Measurements from ENCODE around the gene ABCB8.

Gene ABCB8

GRCh38 chr7:150997817-150998216 is 30.4 kb upstream of the ABCB8 start:
- Histone ChIP-seq H3F3A (ENCODE audit: low read depth) (no peaks in the 10 kb centered on the region; the same call in 1 of the 2 replicates), H3K9me3 (ENCODE audit: insufficient read depth, low read depth, low read length) (no peaks in the 10 kb centered on the region), H3K9me2 (replicated peaks; ENCODE audit: low read depth, low read length) (no peaks in the 10 kb centered on the region), H3K79me2 (ENCODE audit: insufficient read depth, low read length) (no peaks in the 10 kb centered on the region), H3K27me3 (ENCODE audit: insufficient read depth, low read length, poor library complexity, severe bottlenecking) (no peaks in the 10 kb centered on the region), H3K4me3 (ENCODE audit: low read length, poor library complexity, severe bottlenecking) (no peak overlapping the region), H4K20me1 (ENCODE audit: insufficient read depth, low read length, poor library complexity, severe bottlenecking) (no peaks in the 10 kb centered on the region), H3K9ac (ENCODE audit: low read depth, low read length, poor library complexity, severe bottlenecking) (no peak overlapping the region), H3K36me3 (ENCODE audit: insufficient read depth, low read length) (no peaks in the 10 kb centered on the region), H2AFZ (ENCODE audit: low read length) (no peak overlapping the region), H3K4me2 (ENCODE audit: low read depth, low read length, poor library complexity, severe bottlenecking) (no peak overlapping the region), H3K4me1 (ENCODE audit: insufficient read depth, low read length, poor library complexity, severe bottlenecking) (peaks cover 17% of the 10 kb centered on the region)
- no peak for TF ChIP-seq CTCF (conservative IDR thresholded peaks at IDR 0.05; ENCODE audit: low read length)
- TF ChIP-seq EZH2phosphoT487 (IDR thresholded peaks at IDR 0.05; ENCODE audit: borderline replicate concordance): no peak

- Histone ChIP-seq H3K4me2 (ENCODE audit: low read depth, low read length, poor library complexity, severe bottlenecking) (no peak overlapping the region), H4K20me1 (ENCODE audit: insufficient read depth, low read length, poor library complexity, severe bottlenecking) (no peaks in the 10 kb centered on the region), H3K9me2 (replicated peaks; ENCODE audit: low read depth, low read length) (no peaks in the 10 kb centered on the region), H3K79me2 (ENCODE audit: insufficient read depth, low read length) (no peaks in the 10 kb centered on the region), H3K27me3 (ENCODE audit: insufficient read depth, low read length, poor library complexity, severe bottlenecking) (no peaks in the 10 kb centered on the region), H3K36me3 (ENCODE audit: insufficient read depth, low read length) (no peaks in the 10 kb centered on the region), H3K4me3 (ENCODE audit: low read length, poor library complexity, severe bottlenecking) (no peak overlapping the region), H2AFZ (ENCODE audit: low read length) (no peak overlapping the region), H3F3A (ENCODE audit: low read depth) (no peaks in the 10 kb centered on the region; the same call in 1 of the 2 replicates), H3K4me1 (ENCODE audit: insufficient read depth, low read length, poor library complexity, severe bottlenecking) (peaks cover 17% of the 10 kb centered on the region), H3K9ac (ENCODE audit: low read depth, low read length, poor library complexity, severe bottlenecking) (no peak overlapping the region), H3K9me3 (ENCODE audit: insufficient read depth, low read depth, low read length) (no peaks in the 10 kb centered on the region)
- TF ChIP-seq CTCF (conservative IDR thresholded peaks at IDR 0.05; ENCODE audit: low read length) (no peak), EZH2phosphoT487 (IDR thresholded peaks at IDR 0.05; ENCODE audit: borderline replicate concordance) (no peak)
Observed at GRCh38 chr7:150998341-150998740, 29.9 kb upstream of the ABCB8 start.

GRCh38 chr7:150999001-150999400 is 29.2 kb upstream of the ABCB8 start:
- Histone ChIP-seq H3K36me3 (ENCODE audit: insufficient read depth, low read length) (no peaks in the 10 kb centered on the region), H4K20me1 (ENCODE audit: insufficient read depth, low read length, poor library complexity, severe bottlenecking) (no peaks in the 10 kb centered on the region), H3K9me3 (ENCODE audit: insufficient read depth, low read depth, low read length) (no peaks in the 10 kb centered on the region), H2AFZ (ENCODE audit: low read length) (no peak overlapping the region), H3K79me2 (ENCODE audit: insufficient read depth, low read length) (no peaks in the 10 kb centered on the region), H3K4me3 (ENCODE audit: low read length, poor library complexity, severe bottlenecking) (no peak overlapping the region), H3K4me2 (ENCODE audit: low read depth, low read length, poor library complexity, severe bottlenecking) (no peak overlapping the region), H3K9me2 (replicated peaks; ENCODE audit: low read depth, low read length) (no peaks in the 10 kb centered on the region), H3K9ac (ENCODE audit: low read depth, low read length, poor library complexity, severe bottlenecking) (no peak overlapping the region), H3K4me1 (ENCODE audit: insufficient read depth, low read length, poor library complexity, severe bottlenecking) (peaks cover 13% of the 10 kb centered on the region), H3F3A (ENCODE audit: low read depth) (no peaks in the 10 kb centered on the region; the same call in 1 of the 2 replicates), H3K27me3 (ENCODE audit: insufficient read depth, low read length, poor library complexity, severe bottlenecking) (no peaks in the 10 kb centered on the region)
- no peak for TF ChIP-seq EZH2phosphoT487 (IDR thresholded peaks at IDR 0.05; ENCODE audit: borderline replicate concordance)
- TF ChIP-seq CTCF (conservative IDR thresholded peaks at IDR 0.05; ENCODE audit: low read length): no peak
